ENCODE measurements around the gene FOXP4.

DNA sequence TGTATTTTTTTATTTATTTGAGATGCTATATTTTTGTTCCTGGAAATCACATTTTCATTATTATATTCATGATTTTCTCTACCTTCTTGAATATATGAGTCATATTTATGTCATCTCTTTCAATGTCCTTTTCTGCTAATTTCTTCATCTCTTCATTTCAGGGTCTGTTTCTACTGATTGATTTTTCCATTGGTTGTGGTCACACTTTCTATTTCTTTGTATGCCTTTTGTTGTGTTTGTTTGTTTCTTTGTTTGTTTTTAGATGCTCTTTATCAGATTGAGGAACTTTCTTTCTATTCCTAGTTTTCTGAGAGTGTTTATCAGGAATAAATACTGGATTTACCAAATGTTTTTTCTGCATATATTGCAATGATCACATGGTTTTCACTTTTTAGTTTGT is 75.2 kb downstream of the FOXP4 start:
- TF ChIP-seq, protein P1, sequence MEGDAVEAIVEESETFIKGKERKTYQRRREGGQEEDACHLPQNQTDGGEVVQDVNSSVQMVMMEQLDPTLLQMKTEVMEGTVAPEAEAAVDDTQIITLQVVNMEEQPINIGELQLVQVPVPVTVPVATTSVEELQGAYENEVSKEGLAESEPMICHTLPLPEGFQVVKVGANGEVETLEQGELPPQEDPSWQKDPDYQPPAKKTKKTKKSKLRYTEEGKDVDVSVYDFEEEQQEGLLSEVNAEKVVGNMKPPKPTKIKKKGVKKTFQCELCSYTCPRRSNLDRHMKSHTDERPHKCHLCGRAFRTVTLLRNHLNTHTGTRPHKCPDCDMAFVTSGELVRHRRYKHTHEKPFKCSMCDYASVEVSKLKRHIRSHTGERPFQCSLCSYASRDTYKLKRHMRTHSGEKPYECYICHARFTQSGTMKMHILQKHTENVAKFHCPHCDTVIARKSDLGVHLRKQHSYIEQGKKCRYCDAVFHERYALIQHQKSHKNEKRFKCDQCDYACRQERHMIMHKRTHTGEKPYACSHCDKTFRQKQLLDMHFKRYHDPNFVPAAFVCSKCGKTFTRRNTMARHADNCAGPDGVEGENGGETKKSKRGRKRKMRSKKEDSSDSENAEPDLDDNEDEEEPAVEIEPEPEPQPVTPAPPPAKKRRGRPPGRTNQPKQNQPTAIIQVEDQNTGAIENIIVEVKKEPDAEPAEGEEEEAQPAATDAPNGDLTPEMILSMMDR (IDR thresholded peaks at IDR 0.05), result no peak
- no peak for TF ChIP-seq POLR2A (IDR thresholded peaks at IDR 0.05)

Data from body of pancreas (tissue), 4 donors.